ENCODE data around the gene KLF18.
"Not testable (repeated sequence)": the region's sequence is repeated elsewhere in the genome, so short reads cannot be mapped to it uniquely, and the experiment has no call there.

KLF18 gene

DNA sequence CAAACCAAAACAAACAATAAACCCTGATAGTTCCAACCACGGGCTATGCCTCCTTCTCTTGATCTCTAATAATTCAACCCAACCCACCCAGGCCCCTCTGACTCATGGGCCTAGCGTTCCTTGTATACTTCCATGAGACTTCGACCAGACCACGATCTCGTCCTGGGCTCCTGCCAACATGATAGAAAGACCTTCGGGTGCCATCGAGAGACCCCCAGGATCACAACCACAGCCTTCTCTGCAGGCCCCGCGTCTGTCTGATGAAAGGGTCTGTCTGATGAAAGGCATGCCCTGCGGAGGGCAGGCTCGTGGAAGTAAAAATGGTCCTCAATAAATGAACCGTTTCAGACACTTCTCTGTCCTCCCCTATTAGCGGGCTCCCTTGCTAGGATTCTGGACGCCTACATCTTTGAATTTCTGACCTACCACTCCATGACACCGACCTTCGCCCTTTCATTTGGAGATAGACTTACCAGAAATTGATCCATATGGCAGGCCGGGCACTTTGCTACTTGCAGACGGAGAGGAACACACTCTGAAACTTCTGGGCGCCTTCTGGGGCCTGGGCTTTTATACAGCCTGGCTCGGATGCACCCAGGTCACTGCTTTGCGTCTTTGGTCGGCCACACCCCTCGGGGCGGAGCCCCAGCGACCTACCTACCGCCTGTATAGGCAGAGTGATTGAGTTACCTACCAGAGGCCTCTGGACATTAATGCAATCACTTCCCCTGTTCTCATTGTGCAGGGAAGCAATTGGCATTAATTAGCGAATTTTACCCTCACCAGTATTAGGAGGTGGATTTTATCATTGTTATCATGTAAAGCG lies 5.3 kb upstream of the KLF18 start:
- no peak overlapping the region for H3K4me3 ChIP-seq (ENCODE audit: control insufficient read depth, low read depth, low read length)
- no peak for TF ChIP-seq CTCF (conservative IDR thresholded peaks at IDR 0.05; ENCODE audit: control insufficient read depth, insufficient read depth, low read depth, low read length)
- no peak for DNase-seq (ENCODE audit: low read depth)

DNA sequence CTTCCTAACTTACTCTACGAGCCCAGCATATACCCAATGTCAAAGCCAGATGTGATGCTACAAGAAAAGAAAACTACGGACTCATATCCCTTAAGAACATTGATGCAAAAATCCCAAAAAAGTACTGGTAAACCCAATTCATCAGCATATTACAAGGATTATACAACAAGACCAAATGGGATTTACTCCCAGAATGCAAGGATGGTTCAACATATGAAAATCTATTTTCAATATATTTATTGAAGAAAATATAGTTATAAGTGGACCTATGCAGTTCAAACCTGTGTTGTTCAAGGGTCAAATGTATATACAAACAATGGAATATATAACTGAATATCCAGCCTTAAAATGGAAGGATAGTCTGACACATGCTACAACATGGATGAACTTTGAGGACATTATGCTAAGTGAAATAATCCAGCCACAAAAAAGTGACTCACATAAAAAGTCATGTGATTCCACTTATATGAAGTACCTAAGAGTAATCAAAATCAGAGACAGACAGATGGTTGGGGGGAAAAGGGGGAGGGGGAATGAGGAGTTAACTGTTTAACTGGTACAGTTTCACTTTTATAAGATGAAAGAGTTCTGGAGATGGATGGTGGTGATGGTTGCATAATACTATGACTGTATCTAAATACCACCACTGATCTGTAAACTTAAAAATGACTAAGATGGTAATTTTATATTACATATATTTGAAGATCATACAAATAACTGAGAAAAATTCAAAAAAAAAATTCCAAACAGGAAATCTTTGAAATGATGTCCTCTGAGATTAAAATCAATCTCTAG lies 3.7 kb upstream of the KLF18 start:
- no peak for TF ChIP-seq CTCF (conservative IDR thresholded peaks at IDR 0.05; ENCODE audit: control insufficient read depth, insufficient read depth, low read depth, low read length)
- DNase-seq (ENCODE audit: low read depth), result peak; percentile 28

DNA sequence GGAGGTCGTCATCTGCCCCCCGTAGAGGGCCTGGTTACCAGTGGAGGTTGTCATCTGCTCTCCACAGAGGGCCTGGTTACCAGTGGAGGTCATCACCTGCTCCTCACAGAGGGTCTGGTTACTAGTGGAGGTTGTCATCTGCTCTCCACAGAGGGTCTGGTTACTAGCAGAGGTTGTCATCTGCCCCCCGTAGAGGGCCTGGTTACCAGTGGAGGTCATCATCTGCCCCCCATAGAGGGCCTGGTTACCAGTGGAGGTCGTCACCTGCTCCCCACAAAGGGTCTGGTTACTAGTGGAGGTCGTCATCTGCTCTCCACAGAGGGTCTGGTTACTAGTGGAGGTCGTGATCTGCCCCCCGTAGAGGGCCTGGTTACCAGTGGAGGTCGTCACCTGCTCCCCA lies 1.9 kb downstream of the KLF18 start:
- not testable (repeated sequence) for DNase-seq (ENCODE audit: low read depth)

More for the DNA sequence above, 3.7 kb upstream of the KLF18 start:
- H3K4me3 ChIP-seq (ENCODE audit: control insufficient read depth, low read depth, low read length), result no peak overlapping the region

DNA sequence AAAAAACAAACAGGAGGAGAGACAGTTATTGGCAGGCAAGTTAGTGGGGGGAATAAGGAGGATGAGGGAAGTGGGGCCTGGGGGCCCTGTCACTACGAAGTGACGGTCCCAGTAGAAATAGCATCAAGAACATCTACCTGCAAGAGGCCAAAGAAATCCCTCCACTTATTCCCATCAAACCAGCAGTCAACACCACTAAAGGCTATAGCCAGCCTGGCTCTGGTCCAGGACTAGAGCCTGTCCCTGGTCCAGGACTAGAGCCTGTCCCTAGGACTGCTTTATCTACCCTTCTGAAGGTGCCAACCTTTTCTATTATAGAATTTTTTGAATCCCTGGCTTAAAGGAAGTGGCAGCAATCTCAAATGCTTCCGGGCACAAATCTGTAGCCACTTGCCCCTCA lies 3.2 kb downstream of the KLF18 start:
- no peak overlapping the region for H3K4me3 ChIP-seq (ENCODE audit: control insufficient read depth, low read depth, low read length)
- TF ChIP-seq CTCF (conservative IDR thresholded peaks at IDR 0.05; ENCODE audit: control insufficient read depth, insufficient read depth, low read depth, low read length), result no peak
- no peak for DNase-seq (ENCODE audit: low read depth)

More for the DNA sequence above, 1.9 kb downstream of the KLF18 start:
- H3K4me3 ChIP-seq (ENCODE audit: control insufficient read depth, low read depth, low read length), result not testable (repeated sequence)

DNA sequence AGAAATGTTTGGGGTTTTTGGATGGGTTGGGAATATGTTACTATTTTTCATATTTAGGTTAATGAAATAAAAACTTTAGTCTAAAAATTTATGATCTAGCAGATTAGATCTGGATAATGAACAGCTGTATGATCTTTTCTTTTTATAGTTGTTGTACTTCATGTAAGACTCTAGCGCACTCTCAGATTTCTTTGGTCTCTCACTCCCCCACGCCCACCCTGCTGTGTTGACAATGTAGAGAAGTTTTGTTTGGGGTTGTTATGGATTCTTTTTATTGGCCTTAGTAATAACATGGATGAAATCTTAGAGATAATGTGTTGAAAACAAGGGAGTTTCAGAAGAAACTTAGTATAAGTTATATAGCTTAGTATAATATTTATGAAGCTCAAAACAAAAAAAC lies 5.5 kb downstream of the KLF18 start:
- no peak for DNase-seq (ENCODE audit: low read depth)
- TF ChIP-seq CTCF (conservative IDR thresholded peaks at IDR 0.05; ENCODE audit: control insufficient read depth, insufficient read depth, low read depth, low read length), result no peak
- H3K4me3 ChIP-seq (ENCODE audit: control insufficient read depth, low read depth, low read length), result no peak overlapping the region

GRCh38 chr1:44134071-44134920 lies 7.1 kb downstream of the KLF18 start:
- DNase-seq (ENCODE audit: low read depth), result no peak
- TF ChIP-seq CTCF (conservative IDR thresholded peaks at IDR 0.05; ENCODE audit: control insufficient read depth, insufficient read depth, low read depth, low read length), result no peak
- H3K4me3 ChIP-seq (ENCODE audit: control insufficient read depth, low read depth, low read length), result no peak overlapping the region
